SH-SY5Y (cell line): Measurements from ENCODE around the gene AKAP8L.

Source experiments
- GATA2 ChIP-seq: IDR thresholded peaks from 2 replicates; pipeline ENCODE4 v1.6.1; 2011; ENCODE audit warnings: mild to moderate bottlenecking, low read depth, low read length
- GATA3 ChIP-seq: IDR thresholded peaks from 2 replicates; pipeline ENCODE4 v1.6.1; 2011; ENCODE audit warnings: low read depth, mild to moderate bottlenecking, low read length, moderate library complexity

Gene AKAP8L

DNA sequence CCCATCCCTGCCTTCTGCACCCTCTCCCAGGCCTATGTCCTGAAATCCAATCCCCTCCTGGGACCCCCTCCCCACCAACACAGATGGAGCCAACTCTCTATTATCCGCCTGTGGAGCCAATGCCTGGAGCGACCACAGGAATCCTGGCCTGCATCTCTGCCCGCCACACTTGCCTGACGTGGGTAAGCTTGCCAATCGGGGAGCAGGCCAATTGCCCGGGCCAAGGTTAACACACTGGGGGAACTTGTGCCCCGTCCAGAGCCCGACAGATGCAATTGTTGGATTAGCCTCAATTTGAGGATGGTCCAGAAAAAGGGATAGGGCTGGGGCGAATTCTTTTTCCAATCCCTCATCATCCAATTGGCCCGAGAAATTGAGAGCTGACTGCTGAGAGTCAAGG is 25.1 kb upstream of the AKAP8L start:
- TF ChIP-seq GATA2 (no peak), GATA3 (no peak)

DNA sequence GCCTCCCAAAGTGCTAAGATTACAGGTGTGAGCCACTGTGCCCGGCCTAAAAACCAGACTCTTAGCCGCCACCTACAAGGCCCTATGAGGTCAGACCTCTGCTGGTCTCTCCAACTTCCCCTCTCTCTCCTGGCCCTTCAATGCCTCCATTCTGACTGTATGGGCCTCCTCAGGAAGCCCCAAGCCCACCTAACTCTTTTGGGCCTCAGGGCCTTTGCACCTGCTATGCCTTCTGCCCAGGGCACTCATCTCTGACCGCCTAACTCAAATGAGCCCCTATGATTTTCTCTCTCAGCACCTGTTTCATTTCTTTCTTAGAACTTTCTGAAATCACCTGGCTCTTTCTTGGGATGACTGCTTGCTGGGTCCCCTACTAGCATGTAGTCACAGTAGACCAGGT is 24.5 kb upstream of the AKAP8L start:
- no peak for TF ChIP-seq GATA2
- TF ChIP-seq GATA3: no peak

DNA sequence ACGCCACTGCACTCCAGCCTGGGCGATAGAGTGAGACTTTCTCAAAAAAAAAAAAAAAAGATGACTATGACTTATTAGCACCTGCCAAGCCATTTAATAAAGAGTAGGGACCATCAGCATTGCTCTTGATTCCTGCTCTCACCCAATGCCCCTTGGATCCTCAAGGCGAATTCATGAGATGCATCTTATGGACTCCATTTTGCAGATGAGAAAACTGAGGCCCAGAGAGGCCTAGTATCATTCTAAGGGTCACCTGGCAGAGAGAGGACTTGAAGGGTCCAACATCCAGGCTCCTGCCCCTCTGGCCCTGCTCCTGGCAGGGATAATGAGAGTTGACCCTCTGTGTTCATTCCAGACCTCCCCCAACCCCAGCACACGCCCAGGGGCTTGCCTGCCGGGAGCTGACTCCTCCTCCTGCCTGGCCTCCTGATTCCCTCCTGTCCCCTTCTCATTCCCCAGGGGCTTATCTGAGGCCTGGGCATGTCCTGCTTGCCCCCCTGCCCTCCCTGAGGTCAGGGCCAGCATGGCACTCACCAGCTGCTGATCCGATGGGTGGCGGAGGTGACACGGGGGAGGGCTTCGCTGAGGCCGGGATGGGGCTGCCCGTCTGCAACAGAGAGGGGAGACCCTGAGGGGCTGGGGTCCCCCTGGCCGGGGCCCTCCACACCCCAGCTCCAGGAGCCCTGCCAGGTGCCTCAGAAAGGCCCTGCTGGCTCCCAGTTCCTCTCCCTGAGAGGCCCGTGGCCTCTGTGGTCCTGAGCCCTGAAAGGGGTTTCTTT is 23.5 kb upstream of the AKAP8L start:
- no peak for TF ChIP-seq GATA2
- no peak for TF ChIP-seq GATA3

DNA sequence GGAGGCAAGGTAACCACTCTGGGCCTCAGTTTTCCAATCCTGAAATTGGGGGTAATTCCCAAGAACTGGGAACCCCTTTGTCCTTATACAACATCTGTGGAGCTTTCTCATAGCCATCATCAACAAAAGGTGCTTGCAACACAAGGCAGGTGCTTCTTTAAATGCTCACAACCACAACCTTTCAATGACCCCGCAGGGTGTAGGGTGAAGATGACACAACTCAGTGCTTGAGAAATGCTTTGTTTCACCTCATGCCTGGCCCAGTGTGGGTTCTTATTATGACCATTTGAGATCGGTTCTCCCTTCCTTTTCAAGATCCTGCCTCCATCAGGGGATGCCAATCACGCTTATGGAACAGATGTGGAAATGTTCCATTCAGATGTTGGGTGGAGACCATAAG is 22.5 kb upstream of the AKAP8L start:
- TF ChIP-seq GATA3 (no peak), GATA2 (no peak)

DNA sequence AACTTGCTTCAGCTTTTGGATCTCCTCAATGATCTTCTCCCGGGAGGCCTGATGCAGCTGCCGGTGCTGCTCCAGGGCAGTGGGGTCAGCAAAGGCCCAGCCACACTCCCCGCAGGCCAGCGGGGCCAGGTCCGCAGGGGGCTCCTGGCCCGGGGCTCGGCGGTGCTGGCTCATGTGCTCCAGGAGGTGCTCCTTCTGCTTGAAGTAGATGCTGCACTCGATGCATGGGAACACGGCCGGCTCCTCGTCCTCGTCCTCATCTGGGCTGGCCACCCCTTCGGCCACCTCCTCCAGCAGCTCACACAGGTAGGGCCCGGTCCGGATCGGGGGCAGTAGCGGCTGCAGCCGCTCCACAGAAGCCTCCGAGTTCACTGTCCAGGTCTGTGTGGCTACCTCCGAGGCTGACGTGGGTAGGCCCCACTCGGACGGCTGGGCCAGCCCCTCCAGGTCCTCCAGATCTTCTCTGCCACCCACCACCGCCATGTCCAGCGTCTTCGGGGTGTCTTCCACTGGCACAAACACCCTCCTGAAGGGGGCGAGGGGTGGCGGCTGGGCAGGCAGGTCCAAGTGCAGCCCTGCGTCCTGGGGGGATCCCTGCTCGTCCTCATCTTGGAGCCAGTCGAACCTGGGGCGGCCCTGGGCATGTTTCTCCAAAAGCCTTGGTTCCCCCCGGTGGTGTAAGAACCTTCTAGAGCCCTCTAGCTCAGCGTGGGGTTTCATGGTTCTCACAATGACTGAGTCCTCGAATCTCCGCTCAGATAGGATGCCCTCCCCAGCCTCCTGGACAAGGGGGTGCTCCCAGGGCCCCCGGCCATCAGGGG is 21.2 kb upstream of the AKAP8L start:
- TF ChIP-seq GATA3: no peak
- no peak for TF ChIP-seq GATA2

DNA sequence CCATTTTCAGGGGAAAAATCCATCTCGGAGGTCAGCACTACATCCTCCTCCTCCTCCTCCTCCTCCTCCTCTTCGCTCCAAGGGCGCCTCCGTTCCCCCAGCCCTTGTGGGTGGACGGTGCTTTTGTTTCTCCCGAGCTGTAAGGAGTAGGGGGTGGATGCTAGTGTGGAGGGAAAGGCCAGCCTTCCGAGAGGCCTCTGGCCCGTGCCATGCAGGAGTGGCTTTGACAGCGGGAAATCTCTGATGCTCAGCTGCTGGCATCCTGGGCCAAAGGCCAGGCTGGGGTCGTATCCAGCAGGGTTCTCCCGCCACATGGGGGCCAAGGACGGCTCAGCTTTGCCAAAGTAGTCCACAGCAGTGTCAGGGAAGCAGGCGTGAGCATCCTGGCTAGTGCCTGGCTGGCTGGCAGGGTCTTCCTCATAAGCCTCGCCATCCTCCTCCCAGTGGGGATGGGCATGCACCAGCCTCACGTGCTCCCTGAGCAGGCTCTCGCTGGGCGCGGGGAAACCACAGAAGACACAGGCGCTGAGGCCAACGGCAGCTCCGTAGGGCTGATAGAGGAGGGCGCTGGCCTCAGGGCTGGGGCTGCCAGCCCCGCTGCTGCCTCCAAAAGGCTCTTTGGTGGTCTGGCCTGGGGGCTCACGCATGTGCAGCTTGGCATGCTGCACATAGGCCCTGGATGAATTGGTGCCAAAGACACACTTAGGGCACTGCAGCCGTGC is 20.5 kb upstream of the AKAP8L start:
- TF ChIP-seq GATA3 (no peak), GATA2 (no peak)

DNA sequence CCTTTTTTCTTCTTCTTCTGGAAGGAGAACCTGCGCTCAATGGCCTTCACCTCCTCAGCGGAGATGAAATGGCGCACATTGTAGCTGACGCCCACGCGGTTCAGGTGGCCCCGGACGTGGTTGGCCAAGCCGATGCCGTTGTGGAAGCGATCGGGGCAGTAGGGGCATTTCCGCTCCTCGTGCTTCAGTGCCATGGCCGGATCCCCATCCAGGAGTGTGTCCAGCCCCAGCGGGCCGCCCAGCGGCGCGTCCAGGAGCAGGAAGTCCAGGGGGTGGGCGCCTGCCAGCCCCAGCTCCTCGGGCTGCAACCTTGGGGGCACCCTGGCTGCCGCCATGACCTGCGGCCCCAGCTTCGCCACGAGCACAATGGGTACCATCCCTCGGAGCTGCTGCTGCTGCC is 19.8 kb upstream of the AKAP8L start:
- TF ChIP-seq GATA2 (no peak), GATA3 (no peak)

DNA sequence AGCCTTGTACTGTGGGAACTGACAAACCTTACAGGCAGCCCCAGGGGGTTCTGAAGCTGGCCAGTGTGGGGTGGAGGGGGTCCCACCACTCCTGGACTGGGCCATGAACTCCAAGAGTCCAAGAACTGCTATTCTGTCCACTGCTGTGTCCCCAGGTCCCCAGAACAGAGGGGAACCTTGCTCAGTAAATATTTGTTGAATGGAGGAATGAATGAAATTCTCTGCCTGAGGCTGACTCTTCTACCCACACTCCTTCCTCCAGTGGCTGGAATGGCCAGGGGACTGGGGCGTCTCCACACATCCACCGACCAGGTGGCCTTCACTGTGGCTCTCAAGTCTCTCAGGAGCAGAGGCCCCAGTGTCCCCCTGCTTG is 19.3 kb upstream of the AKAP8L start:
- TF ChIP-seq GATA3 (no peak), GATA2 (no peak)

DNA sequence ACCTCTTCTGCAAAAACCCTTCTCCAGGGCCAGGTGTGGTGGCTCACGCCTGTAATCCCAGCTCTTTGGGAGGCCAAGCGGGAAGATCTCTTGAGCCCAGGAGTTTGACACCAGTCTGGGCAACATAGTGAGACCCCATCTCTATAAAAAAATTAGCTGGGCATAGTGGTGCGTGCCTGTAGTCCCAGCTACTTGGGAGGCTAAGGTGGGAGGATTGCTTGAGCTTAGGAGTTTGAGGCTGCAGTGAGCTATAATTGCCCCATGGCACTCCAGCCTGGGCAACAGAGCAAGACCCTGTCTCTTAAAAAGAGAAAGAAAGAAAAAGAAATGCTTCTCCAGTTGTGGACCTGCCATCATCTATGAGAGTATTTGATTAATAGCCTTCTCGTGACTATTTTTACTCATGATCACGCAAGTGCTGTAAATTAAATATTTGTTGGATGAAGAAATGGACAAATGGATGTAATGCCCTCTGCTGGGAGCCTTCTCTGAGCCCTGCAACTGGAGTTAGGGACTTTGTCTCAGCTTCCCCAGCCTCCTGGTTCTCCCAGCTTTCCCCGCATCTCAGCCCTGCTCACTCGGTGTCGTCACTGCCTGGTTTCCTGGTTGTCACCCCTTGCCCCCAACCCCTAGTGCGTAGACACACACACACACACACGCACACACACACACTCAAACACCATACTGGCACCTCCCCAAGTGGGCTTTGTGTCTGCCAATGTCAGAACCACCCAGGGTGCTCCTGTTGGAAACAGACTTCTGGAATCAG is 18.8 kb upstream of the AKAP8L start:
- TF ChIP-seq GATA3 (no peak), GATA2 (no peak)

DNA sequence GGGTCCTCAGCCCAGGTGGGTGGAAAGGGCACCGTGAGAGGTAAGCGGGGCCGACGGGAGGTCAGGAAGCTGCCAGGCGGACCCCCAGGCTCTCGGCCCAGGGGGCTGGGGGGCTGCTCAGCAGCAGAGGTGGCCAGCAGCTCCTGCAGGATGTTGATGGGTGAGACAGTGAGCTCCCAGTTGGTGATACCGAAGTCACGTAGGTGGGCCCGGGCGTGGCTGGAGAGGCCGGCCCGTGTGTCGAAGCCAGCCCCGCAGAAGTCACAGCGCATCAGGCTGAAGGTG is 18.0 kb upstream of the AKAP8L start:
- TF ChIP-seq GATA2 (no peak), GATA3 (no peak)

DNA sequence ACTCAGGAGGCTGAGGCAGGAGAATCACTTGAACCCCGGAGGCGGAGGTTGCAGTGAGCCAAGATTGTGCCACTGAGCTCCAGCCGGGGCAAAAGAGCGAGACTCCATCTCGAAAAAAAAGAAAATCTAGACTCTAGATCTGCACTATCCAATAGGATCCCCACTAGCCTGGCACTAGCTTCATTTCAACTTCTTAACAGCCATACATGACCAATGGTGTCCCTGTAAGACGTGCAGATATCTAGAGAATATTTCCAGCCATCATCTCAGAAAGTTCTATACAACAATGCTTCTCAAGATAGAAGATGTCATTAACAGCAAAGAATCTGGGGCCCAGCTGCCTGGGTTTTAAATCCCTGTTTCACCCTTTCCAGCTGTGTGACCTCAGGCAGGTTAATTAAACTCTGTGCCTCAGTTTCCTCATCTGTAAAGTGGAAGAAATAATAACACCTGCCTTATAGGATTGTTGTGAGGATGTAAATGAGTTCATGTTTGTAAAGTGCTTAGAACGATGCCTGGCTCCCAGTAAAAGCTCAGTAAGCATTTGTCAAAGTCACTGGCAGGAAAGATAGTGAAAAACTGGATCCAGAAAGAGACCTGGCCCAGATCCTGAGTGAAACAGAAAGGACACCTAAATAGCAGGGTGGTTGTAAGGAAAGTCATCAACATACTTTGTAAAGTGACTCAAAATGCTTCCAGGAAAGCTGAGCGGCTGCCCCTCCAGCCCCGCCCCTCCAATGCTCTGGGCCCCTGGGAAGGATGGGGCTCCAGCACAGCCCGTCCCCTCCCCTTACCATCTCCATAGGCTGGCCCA is 17.4 kb upstream of the AKAP8L start:
- TF ChIP-seq GATA3 (no peak), GATA2 (no peak)

DNA sequence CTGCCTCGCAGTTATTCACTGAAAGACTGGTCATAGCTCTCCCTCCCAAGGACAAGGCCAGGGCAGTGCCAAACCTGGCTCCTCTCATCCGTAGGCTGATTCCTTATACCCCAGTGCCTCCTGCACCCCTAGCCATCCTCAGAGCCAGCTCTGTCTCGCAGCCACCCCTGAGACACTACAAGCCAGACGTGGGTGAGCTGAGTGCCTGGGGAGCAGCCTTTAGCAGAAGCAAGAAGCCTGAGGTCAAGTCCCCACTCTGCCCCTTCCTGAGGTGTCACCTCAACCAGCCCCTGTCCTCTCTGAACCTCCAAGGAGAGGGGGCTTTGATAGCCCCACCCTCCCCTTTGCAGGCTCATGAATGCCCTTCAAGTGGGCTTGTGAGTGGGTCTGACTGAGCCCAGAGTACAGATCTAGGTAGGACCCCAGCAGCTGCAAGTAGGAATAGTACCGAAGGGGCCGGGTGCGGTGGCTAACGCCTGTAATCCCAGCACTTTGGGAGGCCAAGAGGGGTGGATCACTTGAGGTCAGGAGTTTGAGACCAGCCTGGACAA is 14.8 kb upstream of the AKAP8L start:
- TF ChIP-seq GATA2: no peak
- TF ChIP-seq GATA3: no peak
